SK-N-SH (cell line): Measurements from ENCODE around the gene DRG1. TPM values are rescaled to one million over a fixed set of nuclear protein-coding genes. Genes with fewer than 3 reads are reported as not detected.

Source experiments
- CTCF ChIA-PET: fragments of 300-600, 350-600 bp; formaldehyde crosslinking; extraction: SDS; loops from one replicate; lab custom pipeline; 2021; lab: Yijun Ruan, JAX
- POLR2A ChIA-PET: fragments of 350-600 bp; sonication (Branson Sonifier 250); formaldehyde crosslinking; extraction: SDS; loops from one replicate; lab custom pipeline; 2020; ENCODE audit warnings: antibody characterized with exemption, inconsistent platforms; lab: Yijun Ruan, JAX
- DNase-seq: peaks from one replicate; pipeline ENCODE4 v3.0.0; 2012
- H2AFZ ChIP-seq: fragments of 200-600 bp; sonication (generic); 2 replicates; pipeline ENCODE4 v1.8.1; 2016; ENCODE audit warnings: antibody characterized with exemption, mild to moderate bottlenecking, low read depth
- H3F3A ChIP-seq: fragments of 200-600 bp; sonication (generic); replicated peaks from 2 replicates; pipeline ENCODE3; 2016; ENCODE audit warnings: antibody characterized with exemption, mild to moderate bottlenecking; ENCODE audit not compliant: insufficient read depth
- H3K27ac ChIP-seq, 2 experiments: fragments of 200-500 bp in 1 of 2; fragments of 200-600 bp in 1 of 2; sonication (Bioruptor generic) in 1 of 2; sonication (generic), shearing (Covaris generic) in 1 of 2; 2 replicates each; pipeline versions ENCODE4 v1.5.1 to v1.6.1; 2014 to 2016; ENCODE audit warnings: low read depth in 2 of 2, inconsistent platforms in 1 of 2, low read length in 1 of 2, mild to moderate bottlenecking in 1 of 2, mixed read lengths in 1 of 2
- H3K27me3 ChIP-seq: fragments of 200-600 bp; sonication (generic), shearing (Covaris generic); 2 replicates; pipeline ENCODE4 v1.6.1; 2016; ENCODE audit warnings: mixed run types; ENCODE audit not compliant: insufficient read depth
- H3K36me3 ChIP-seq, 2 experiments: fragments of 200-500 bp in 1 of 2; fragments of 200-600 bp in 1 of 2; sonication (Bioruptor generic) in 1 of 2; sonication (generic) in 1 of 2; replicated peaks in 1 of 2; 2 replicates each; pipeline versions ENCODE3 to v1.5.1; 2014 to 2016; ENCODE audit warnings: low read length in 1 of 2, mild to moderate bottlenecking in 1 of 2; ENCODE audit not compliant: insufficient read depth in 2 of 2, control insufficient read depth in 1 of 2
- H3K4me1 ChIP-seq, 2 experiments: fragments of 200-500 bp in 1 of 2; fragments of 200-600 bp in 1 of 2; sonication (Bioruptor generic) in 1 of 2; sonication (generic), shearing (Covaris generic) in 1 of 2; 2 replicates each; pipeline versions ENCODE4 v1.5.1 to v1.6.1; 2014 to 2016; ENCODE audit warnings: low read depth in 1 of 2, low read length in 1 of 2, mixed run types in 1 of 2; ENCODE audit not compliant: insufficient read depth in 2 of 2, control insufficient read depth in 1 of 2
- H3K4me2 ChIP-seq: fragments of 200-600 bp; sonication (generic), shearing (Covaris generic); 2 replicates; pipeline ENCODE4 v1.6.1; 2017; ENCODE audit warnings: mixed run types
- H3K4me3 ChIP-seq, 2 experiments: fragments of 200-500 bp in 1 of 2; fragments of 200-600 bp in 1 of 2; sonication (Bioruptor generic) in 1 of 2; sonication (generic), shearing (Covaris generic) in 1 of 2; 2 replicates each; pipeline versions ENCODE4 v1.5.1 to v1.8.1; 2014 to 2016; ENCODE audit warnings: low read depth in 2 of 2, inconsistent platforms in 1 of 2, low read length in 1 of 2, mild to moderate bottlenecking in 1 of 2, mixed read lengths in 1 of 2, moderate library complexity in 1 of 2
- H3K79me2 ChIP-seq: fragments of 200-600 bp; sonication (generic); 2 replicates; pipeline ENCODE4 v1.8.1; 2017; ENCODE audit warnings: mild to moderate bottlenecking; ENCODE audit not compliant: insufficient read depth
- H3K9ac ChIP-seq: fragments of 200-600 bp; sonication (generic); 2 replicates; pipeline ENCODE4 v1.6.1; 2017; ENCODE audit warnings: mixed run types
- H3K9me2 ChIP-seq: fragments of 200-600 bp; sonication (generic); 2 replicates; pipeline ENCODE4 v1.6.1; 2017; ENCODE audit warnings: mixed run types
- H3K9me3 ChIP-seq: fragments of 200-600 bp; sonication (generic); 2 replicates; pipeline ENCODE4 v1.6.1; 2017; ENCODE audit warnings: mixed run types, mild to moderate bottlenecking, moderate library complexity
- H4K20me1 ChIP-seq: fragments of 200-600 bp; sonication (generic); 2 replicates; pipeline ENCODE4 v1.6.1; 2017; ENCODE audit warnings: mild to moderate bottlenecking, mixed run types; ENCODE audit not compliant: insufficient read depth
- CHD2 ChIP-seq: fragments of 150-350 bp; IDR thresholded peaks from 2 replicates; pipeline ENCODE4 v1.6.1; 2018; ENCODE audit warnings: low read length; ENCODE audit not compliant: partially characterized antibody
- EP300 ChIP-seq, 2 experiments: IDR thresholded peaks; 2 replicates each; pipeline versions ENCODE4 v1.4.0 to v1.6.1; 2012; ENCODE audit warnings: borderline replicate concordance in 1 of 2, low read depth in 1 of 2, low read length in 1 of 2
- FOXM1 ChIP-seq: IDR thresholded peaks from 2 replicates; pipeline ENCODE4 v1.4.0; 2012; ENCODE audit warnings: low read depth, mild to moderate bottlenecking
- GABPA ChIP-seq: IDR thresholded peaks from 2 replicates; pipeline ENCODE4 v1.4.0; 2012; ENCODE audit warnings: low read depth, mild to moderate bottlenecking
- GATA2 ChIP-seq: sonication (generic); formaldehyde crosslinking; IDR thresholded peaks from 2 replicates; pipeline ENCODE4 v1.5.0; 2020; ENCODE audit warnings: mild to moderate bottlenecking, missing genetic modification reagents
- JUND ChIP-seq: IDR thresholded peaks from 2 replicates; pipeline ENCODE4 v1.4.0; 2012
- MAX ChIP-seq: IDR thresholded peaks from 2 replicates; pipeline ENCODE4 v1.4.0; 2012; ENCODE audit warnings: low read depth
- MEF2A ChIP-seq: IDR thresholded peaks from 2 replicates; pipeline ENCODE4 v1.4.0; 2012; ENCODE audit warnings: low read depth, borderline replicate concordance
- MXI1 ChIP-seq: IDR thresholded peaks from 2 replicates; pipeline ENCODE4 v1.6.1; 2012; ENCODE audit warnings: mild to moderate bottlenecking, low read depth, low read length, improper control_type of control experiment
- NFIC ChIP-seq: IDR thresholded peaks from 2 replicates; pipeline ENCODE4 v1.4.0; 2012; ENCODE audit warnings: borderline replicate concordance
- NRF1 ChIP-seq: IDR thresholded peaks from 2 replicates; pipeline ENCODE4 v1.6.1; 2012; ENCODE audit warnings: low read depth, mild to moderate bottlenecking, low read length
- PBX3 ChIP-seq: IDR thresholded peaks from 2 replicates; pipeline ENCODE4; 2012
- POLR2AphosphoS5 ChIP-seq: IDR thresholded peaks from 2 replicates; pipeline ENCODE4 v1.6.1; 2012; ENCODE audit warnings: low read depth, low read length
- RCOR1 ChIP-seq: fragments of 150-350 bp; IDR thresholded peaks from 2 replicates; pipeline ENCODE4 v1.6.1; 2017; ENCODE audit warnings: antibody characterized with exemption, low read length
- RFX5 ChIP-seq: IDR thresholded peaks from 2 replicates; pipeline ENCODE4 v1.6.1; 2012; ENCODE audit warnings: mild to moderate bottlenecking, improper control_type of control experiment, low read length
- RXRA ChIP-seq: IDR thresholded peaks from 2 replicates; pipeline ENCODE4 v1.4.0; 2012; ENCODE audit warnings: low read depth, mild to moderate bottlenecking, borderline replicate concordance
- SIN3A ChIP-seq: IDR thresholded peaks from 2 replicates; pipeline ENCODE4 v1.6.1; 2012; ENCODE audit warnings: low read depth, mild to moderate bottlenecking, low read length, moderate library complexity, borderline replicate concordance
- SMC3 ChIP-seq: IDR thresholded peaks from 2 replicates; pipeline ENCODE4 v1.6.1; 2012; ENCODE audit warnings: low read depth, low read length, improper control_type of control experiment
- TAF1 ChIP-seq: IDR thresholded peaks from 2 replicates; pipeline ENCODE4 v1.6.1; 2012; ENCODE audit warnings: low read depth, mild to moderate bottlenecking, low read length, moderate library complexity, borderline replicate concordance
- TCF12 ChIP-seq: IDR thresholded peaks from 2 replicates; pipeline ENCODE4 v1.4.0; 2012
- TEAD4 ChIP-seq: IDR thresholded peaks from 2 replicates; pipeline ENCODE4 v1.4.0; 2012; ENCODE audit warnings: mild to moderate bottlenecking, borderline replicate concordance; ENCODE audit not compliant: insufficient read depth
- USF1 ChIP-seq: IDR thresholded peaks from 2 replicates; pipeline ENCODE4 v1.4.0; 2012; ENCODE audit warnings: low read depth, borderline replicate concordance
- YY1 ChIP-seq: IDR thresholded peaks from 2 replicates; pipeline ENCODE4 v1.4.0; 2012; ENCODE audit warnings: low read depth, mild to moderate bottlenecking
- WGBS: methylation state at CpG from one replicate; pipeline ENCODE4 v1.1.6; 2017; ENCODE audit warnings: low lambda C conversion rate; 5-methylcytosine and 5-hydroxymethylcytosine counted together
- polyA plus RNA-seq, 3 experiments: library from polyadenylated mRNA; depleted of rRNA; stranded (reverse); fragments of >200 nt; gene quantifications; 2 replicates each; pipeline ENCODE4 v1.2.3, GENCODE V29; 2012
- TF ChIP-seq, protein P1 (sequence below): fragments of 150-350 bp; IDR thresholded peaks from 2 replicates; pipeline ENCODE4 v1.6.1; 2017; ENCODE audit warnings: antibody characterized with exemption, low read length, low read depth, borderline replicate concordance
- TF ChIP-seq, protein P2 (sequence below): fragments of 150-350 bp; IDR thresholded peaks from 2 replicates; pipeline ENCODE4 v1.6.1; 2016; ENCODE audit warnings: mild to moderate bottlenecking, low read depth, low read length

DRG1 gene
- polyA plus RNA-seq, 1 of the 3 experiments (the other 2 are of a cell fraction): 56.3 TPM

GRCh38 chr22:31349960-31350359 is 49.4 kb upstream of the DRG1 start:
- Histone ChIP-seq H4K20me1 (peaks cover 7% of the 10 kb centered on the region), H3K9me3 (no peaks in the 10 kb centered on the region), H3K27ac (peak overlapping the region in 1 of 2 experiments; percentile 78; a peak in 2 of 4 replicates), H3K27me3 (no peaks in the 10 kb centered on the region), H3K4me3 (no peak overlapping the region), H3K4me1 (peaks cover under 1 to 16% of the 10 kb centered on the region in 2 experiments; a peak in 2 of 4 replicates), H3K9me2 (no peaks in the 10 kb centered on the region), H3K9ac (no peak overlapping the region), H3K4me2 (no peak overlapping the region), H3F3A (peaks cover 11% of the 10 kb centered on the region), H3K79me2 (peaks cover 12% of the 10 kb centered on the region; the same call in 1 of the 2 replicates), H3K36me3 (peaks cover 1 to 2% of the 10 kb centered on the region in 2 experiments), H2AFZ (no peak overlapping the region)
- DNase-seq: no peak
- no peak for TF ChIP-seq MEF2A
- no peak for TF ChIP-seq TAF1
- TF ChIP-seq EP300 (IDR thresholded peaks at IDR 0.05; ENCODE audit: borderline replicate concordance in 1 of 2, low read depth in 1 of 2, low read length in 1 of 2): no peak
- no peak for TF ChIP-seq TCF12
- no peak for TF ChIP-seq FOXM1
- TF ChIP-seq JUND: no peak
- CTCF ChIA-PET: interaction anchor here (0.8 kb wide), 1 partner anchor 17 kb away, joined by 3 read pairs; no protein-coding TSS in a partner anchor
- POLR2A ChIA-PET: interaction anchor here (0.9 kb wide), 1 partner anchor 49 kb away, joined by 4 read pairs; the partner anchor contains the start of gene DRG1

DNA sequence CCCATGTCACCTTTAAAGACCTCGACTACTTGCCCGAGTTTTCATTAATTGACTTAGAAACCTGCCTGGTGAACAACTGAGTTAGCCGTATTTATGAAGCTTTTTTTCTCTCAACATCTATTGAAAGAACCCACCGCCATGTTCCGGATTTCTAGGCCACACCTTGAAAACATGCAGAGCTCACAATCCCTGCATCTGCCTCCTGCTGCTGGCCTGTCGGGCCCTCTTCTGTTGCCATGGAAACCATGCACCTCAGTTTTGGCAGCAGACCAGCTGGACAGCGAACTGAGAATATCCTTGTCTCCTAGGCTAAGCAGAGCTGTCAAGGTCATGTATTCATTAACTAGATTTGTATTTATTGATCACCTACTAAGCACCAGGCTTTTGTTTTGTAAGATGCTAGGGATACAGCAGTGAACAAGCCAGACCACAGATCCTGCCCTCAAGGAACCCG is 49.0 kb upstream of the DRG1 start:
- WGBS: 53% methylated on average over 8 of the region's 8 CpGs
- Histone ChIP-seq H3F3A (peaks cover 11% of the 10 kb centered on the region), H3K4me3 (no peak overlapping the region), H4K20me1 (peaks cover 3% of the 10 kb centered on the region), H3K79me2 (peaks cover 8% of the 10 kb centered on the region; the same call in 1 of the 2 replicates), H3K9me3 (no peaks in the 10 kb centered on the region), H3K36me3 (no peaks in the 10 kb centered on the region), H3K27me3 (no peaks in the 10 kb centered on the region), H3K27ac (peak overlapping the region in 1 of 2 experiments; percentile 79; a peak in 2 of 4 replicates), H3K9me2 (no peaks in the 10 kb centered on the region), H2AFZ (no peak overlapping the region), H3K4me1 (peaks cover 0 to 12% of the 10 kb centered on the region in 2 experiments; a peak in 1 of 4 replicates), H3K4me2 (no peak overlapping the region), H3K9ac (no peak overlapping the region)
- peak; percentile 89 for DNase-seq
- POLR2A ChIA-PET: interaction anchor here (0.9 kb wide), 1 partner anchor 49 kb away, joined by 4 read pairs; the partner anchor contains the start of gene DRG1
- CTCF ChIA-PET: interaction anchor here (0.8 kb wide), 1 partner anchor 16 kb away, joined by 3 read pairs; no protein-coding TSS in a partner anchor
- TF ChIP-seq SMC3 (no peak), MXI1 (peak; percentile 73; the same call in 1 of the 2 replicates), SIN3A (no peak), USF1 (no peak), POLR2AphosphoS5 (no peak), TEAD4 (no peak), CHD2 (no peak), MAX (no peak), JUND (no peak), PBX3 (no peak), YY1 (no peak), NRF1 (no peak), EP300 (IDR thresholded peaks at IDR 0.05; ENCODE audit: borderline replicate concordance in 1 of 2, low read depth in 1 of 2, low read length in 1 of 2) (no peak), GATA2 (CRISPR knock-in tag) (no peak), RCOR1 (0 out of 2 replicates have a peak, but pooled peaks have one; percentile 26), NFIC (peak; percentile 17; the same call in 1 of the 2 replicates), TAF1 (no peak), GABPA (no peak), RXRA (no peak), RFX5 (no peak)
- TF ChIP-seq, protein P1, sequence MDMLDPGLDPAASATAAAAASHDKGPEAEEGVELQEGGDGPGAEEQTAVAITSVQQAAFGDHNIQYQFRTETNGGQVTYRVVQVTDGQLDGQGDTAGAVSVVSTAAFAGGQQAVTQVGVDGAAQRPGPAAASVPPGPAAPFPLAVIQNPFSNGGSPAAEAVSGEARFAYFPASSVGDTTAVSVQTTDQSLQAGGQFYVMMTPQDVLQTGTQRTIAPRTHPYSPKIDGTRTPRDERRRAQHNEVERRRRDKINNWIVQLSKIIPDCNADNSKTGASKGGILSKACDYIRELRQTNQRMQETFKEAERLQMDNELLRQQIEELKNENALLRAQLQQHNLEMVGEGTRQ: no peak
- TF ChIP-seq, protein P2, sequence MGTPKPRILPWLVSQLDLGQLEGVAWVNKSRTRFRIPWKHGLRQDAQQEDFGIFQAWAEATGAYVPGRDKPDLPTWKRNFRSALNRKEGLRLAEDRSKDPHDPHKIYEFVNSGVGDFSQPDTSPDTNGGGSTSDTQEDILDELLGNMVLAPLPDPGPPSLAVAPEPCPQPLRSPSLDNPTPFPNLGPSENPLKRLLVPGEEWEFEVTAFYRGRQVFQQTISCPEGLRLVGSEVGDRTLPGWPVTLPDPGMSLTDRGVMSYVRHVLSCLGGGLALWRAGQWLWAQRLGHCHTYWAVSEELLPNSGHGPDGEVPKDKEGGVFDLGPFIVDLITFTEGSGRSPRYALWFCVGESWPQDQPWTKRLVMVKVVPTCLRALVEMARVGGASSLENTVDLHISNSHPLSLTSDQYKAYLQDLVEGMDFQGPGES: no peak
